Omental fat pad (tissue), 4 donors: Measurements from ENCODE around the gene C1orf198. TPM values are rescaled to one million over a fixed set of nuclear protein-coding genes. Genes with fewer than 3 reads are reported as not detected.

Source experiments
- ATAC-seq: fragments of 150-250 bp; one replicate; pipeline ENCODE4 v1.9.1; 2016; ENCODE audit warnings: mild to moderate bottlenecking, moderate library complexity; ENCODE audit not compliant: low FRiP score
- DNase-seq: peaks from one replicate; pipeline ENCODE4 v3.0.0-alpha.2; 2019; ENCODE audit warnings: low spot score
- CTCF ChIP-seq, 3 donors: fragments of 450-650 bp; IDR thresholded peaks; one replicate each; pipeline ENCODE4 v1.5.1; 2016 to 2017; ENCODE audit warnings: antibody characterized with exemption in 3 of 3, mild to moderate bottlenecking in 3 of 3, moderate library complexity in 2 of 3
- total RNA-seq, 4 donors: library from RNA; depleted of rRNA; stranded (reverse); fragments of >200 nt; gene quantifications; one replicate each; pipeline ENCODE4 v1.1.0, GENCODE V29; 2016

C1orf198 gene
- total RNA-seq, 4 donors from 2014 or later, result 32.8 to 98.4 (median 63.2) TPM

- ATAC-seq, result no peak
- TF ChIP-seq CTCF (IDR thresholded peaks at IDR 0.05), result no peak
- DNase-seq, result no peak
These were observed 11.2 kb downstream of the C1orf198 start for GRCh38 chr1:230857077-230857476.

- TF ChIP-seq CTCF (IDR thresholded peaks at IDR 0.05), result no peak
- ATAC-seq, result no peak
- DNase-seq, result no peak
These were observed 12.4 kb downstream of the C1orf198 start for GRCh38 chr1:230855886-230856285.

GRCh38 chr1:230854423-230854822 is 13.9 kb downstream of the C1orf198 start:
- no peak for TF ChIP-seq CTCF (IDR thresholded peaks at IDR 0.05)
- DNase-seq, result no peak
- no peak for ATAC-seq

GRCh38 chr1:230853731-230854130 is 14.6 kb downstream of the C1orf198 start:
- DNase-seq, result no peak
- ATAC-seq, result no peak
- no peak for TF ChIP-seq CTCF (IDR thresholded peaks at IDR 0.05)

- no peak for DNase-seq
- TF ChIP-seq CTCF (IDR thresholded peaks at IDR 0.05), result no peak
- ATAC-seq, result no peak
These were observed 15.4 kb downstream of the C1orf198 start for GRCh38 chr1:230852959-230853358.

GRCh38 chr1:230851291-230851691 is 17.0 kb downstream of the C1orf198 start:
- ATAC-seq (no peak), DNase-seq (no peak)
- TF ChIP-seq CTCF (IDR thresholded peaks at IDR 0.05), result no peak

GRCh38 chr1:230850547-230850946 is 17.8 kb downstream of the C1orf198 start:
- no peak for DNase-seq
- no peak for ATAC-seq
- TF ChIP-seq CTCF (IDR thresholded peaks at IDR 0.05), result no peak
